T-helper 1 cell treated with Interleukin-12 subunit alpha and Interleukin-12 subunit beta and Interleukin-4 antibody, amounts not matched to agents 30 μg/mL and 1 μg/mL, for 36 hours (primary cell): ENCODE measurements around the gene OR1J1.
A peak's percentile ranks its signal among the peaks of the same experiment; 100 is the strongest.

Experiments
- H3K27ac Mint-ChIP-seq: one replicate; pipeline ENCODE4 v1.8.0; 2021; ENCODE audit warnings: mild to moderate bottlenecking, mixed read lengths
- H3K27me3 Mint-ChIP-seq: one replicate; pipeline ENCODE4 v1.8.0; 2021; ENCODE audit warnings: low read depth, mixed read lengths
- H3K36me3 Mint-ChIP-seq: one replicate; pipeline ENCODE4 v1.8.0; 2021; ENCODE audit warnings: low read depth, mixed read lengths
- H3K4me1 Mint-ChIP-seq: one replicate; pipeline ENCODE4 v1.8.0; 2021; ENCODE audit warnings: low read depth, mixed read lengths
- H3K4me3 Mint-ChIP-seq: one replicate; pipeline ENCODE4 v1.8.0; 2021; ENCODE audit warnings: mild to moderate bottlenecking, moderate library complexity, mixed read lengths
- H3K9me3 Mint-ChIP-seq: one replicate; pipeline ENCODE4 v1.8.0; 2021; ENCODE audit warnings: mixed read lengths

The OR1J1 gene

DNA sequence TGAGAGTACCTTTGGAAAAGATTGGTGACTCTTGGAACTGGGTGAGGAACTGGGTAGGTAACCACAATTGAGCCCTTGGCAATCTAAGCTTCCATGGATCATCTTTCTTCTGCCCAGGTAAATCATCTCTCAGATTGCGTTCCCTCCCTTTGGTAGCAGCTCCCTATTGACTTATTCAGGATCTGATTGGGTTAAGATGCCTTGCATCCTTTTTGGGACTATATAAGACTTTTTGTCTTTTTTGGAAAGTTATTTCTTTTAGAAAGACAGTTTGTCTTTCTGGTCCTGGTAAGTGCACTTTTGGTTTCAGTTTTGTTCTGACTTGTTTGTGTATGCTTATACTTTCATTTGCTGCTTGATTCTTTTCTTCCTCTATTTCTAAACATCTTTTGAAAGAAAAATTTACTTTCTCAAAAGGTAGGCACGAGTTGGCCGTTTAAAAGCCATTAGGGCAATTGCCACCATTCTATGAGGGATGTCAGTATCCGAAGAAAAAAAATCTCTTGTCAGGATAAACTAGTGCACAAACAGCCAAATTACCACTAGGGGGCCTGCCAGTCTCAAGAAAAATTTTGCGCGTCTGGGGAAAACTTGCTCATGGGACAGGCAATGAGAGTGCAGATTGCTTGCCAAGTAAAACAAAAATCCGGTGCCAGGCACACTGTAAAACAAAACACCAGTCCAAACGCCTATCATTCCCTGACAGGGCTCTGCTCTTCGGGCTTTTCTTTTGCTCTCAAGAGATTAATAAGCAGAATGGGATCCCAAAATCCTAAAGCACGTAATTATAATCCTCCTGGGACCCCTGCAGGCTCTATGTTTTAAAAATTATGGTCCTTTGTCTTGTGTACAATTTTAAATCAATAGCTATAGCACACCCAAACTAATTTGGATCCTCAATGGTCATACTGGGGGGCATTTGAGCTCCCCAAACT, 12.8 kb downstream of the OR1J1 start:
- peaks cover 11% of the 10 kb centered on the region for H3K4me1 Mint-ChIP-seq
- H3K27me3 Mint-ChIP-seq: peaks cover 39% of the 10 kb centered on the region
- H3K4me3 Mint-ChIP-seq: peak overlapping the region; percentile 83
- H3K36me3 Mint-ChIP-seq: no peaks in the 10 kb centered on the region
- H3K9me3 Mint-ChIP-seq: no peaks in the 10 kb centered on the region
- H3K27ac Mint-ChIP-seq: peak overlapping the region; percentile 81

DNA sequence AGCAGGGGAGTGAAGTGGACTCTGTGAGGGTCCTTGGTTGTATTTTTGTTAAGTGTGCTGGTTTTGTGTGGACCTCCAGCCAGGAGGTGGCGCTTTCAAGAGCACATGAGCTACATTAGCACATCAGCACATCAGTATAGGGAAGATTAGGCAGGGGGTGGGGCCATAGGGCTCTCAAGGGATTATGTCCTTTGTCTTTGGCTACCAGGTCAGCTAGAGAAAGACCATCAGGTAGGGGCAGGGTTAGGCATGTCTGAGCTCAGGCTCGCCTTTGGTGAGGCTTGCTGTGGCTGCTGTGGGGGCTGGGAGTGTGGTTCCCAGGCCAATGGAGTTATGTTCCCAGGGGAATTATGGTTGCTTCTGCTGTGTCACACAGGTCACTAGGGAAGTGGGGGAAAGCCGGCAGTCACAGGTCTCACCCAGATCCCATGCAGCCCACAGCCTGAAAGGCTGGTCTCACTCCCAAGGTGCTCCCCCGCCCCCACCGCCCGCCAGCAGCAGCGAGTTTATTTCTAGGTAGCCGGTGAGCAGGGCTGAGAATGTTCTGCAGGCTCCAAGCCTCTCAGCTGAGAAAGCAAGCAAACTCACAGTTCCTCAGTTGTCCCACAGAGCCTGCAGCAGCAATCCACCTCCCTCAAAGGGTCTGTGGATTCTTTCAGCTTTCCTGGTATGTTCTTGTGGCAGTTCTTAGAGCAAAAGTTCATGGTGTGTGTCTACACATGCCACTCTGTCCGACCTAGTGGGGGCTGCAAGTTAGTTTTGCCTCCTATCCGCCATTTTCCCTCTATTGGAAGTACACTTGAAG, 13.7 kb downstream of the OR1J1 start:
- H3K9me3 Mint-ChIP-seq: no peaks in the 10 kb centered on the region
- H3K4me3 Mint-ChIP-seq: peak overlapping the region; percentile 83
- H3K36me3 Mint-ChIP-seq: no peaks in the 10 kb centered on the region
- H3K27ac Mint-ChIP-seq: peak overlapping the region; percentile 81
- H3K4me1 Mint-ChIP-seq: peaks cover 11% of the 10 kb centered on the region
- peaks cover 40% of the 10 kb centered on the region for H3K27me3 Mint-ChIP-seq

GRCh38 chr9:122457787-122458186, 19.9 kb downstream of the OR1J1 start:
- H3K36me3 Mint-ChIP-seq: no peaks in the 10 kb centered on the region
- no peak overlapping the region for H3K4me3 Mint-ChIP-seq
- no peaks in the 10 kb centered on the region for H3K9me3 Mint-ChIP-seq
- H3K27me3 Mint-ChIP-seq: peaks cover 39% of the 10 kb centered on the region
- H3K27ac Mint-ChIP-seq: no peak overlapping the region
- no peaks in the 10 kb centered on the region for H3K4me1 Mint-ChIP-seq

DNA sequence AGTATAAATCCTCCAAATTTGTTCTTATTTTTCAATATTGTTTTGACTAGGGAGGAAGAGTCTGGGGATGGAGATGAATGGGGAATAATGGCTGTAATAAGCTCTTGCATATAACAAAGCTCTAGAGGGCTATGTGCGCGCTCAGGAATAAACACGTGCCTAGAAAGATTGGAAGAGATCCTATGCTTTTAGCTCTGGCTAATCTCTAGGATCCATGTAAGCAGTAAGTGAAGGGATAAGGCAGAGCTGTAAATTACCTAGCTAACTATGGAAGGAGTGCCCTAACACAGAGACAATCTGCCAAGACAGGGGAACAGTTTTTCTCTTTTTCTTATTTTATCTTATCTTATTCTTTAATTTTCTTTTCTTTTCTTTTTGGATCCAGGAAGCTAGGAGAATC, 21.6 kb downstream of the OR1J1 start:
- H3K27ac Mint-ChIP-seq: no peak overlapping the region
- no peaks in the 10 kb centered on the region for H3K36me3 Mint-ChIP-seq
- H3K9me3 Mint-ChIP-seq: no peaks in the 10 kb centered on the region
- H3K4me3 Mint-ChIP-seq: no peak overlapping the region
- no peaks in the 10 kb centered on the region for H3K4me1 Mint-ChIP-seq
- peaks cover 22% of the 10 kb centered on the region for H3K27me3 Mint-ChIP-seq

GRCh38 chr9:122453677-122454135, 24.0 kb downstream of the OR1J1 start:
- no peaks in the 10 kb centered on the region for H3K9me3 Mint-ChIP-seq
- no peak overlapping the region for H3K27ac Mint-ChIP-seq
- H3K36me3 Mint-ChIP-seq: no peaks in the 10 kb centered on the region
- H3K4me1 Mint-ChIP-seq: no peaks in the 10 kb centered on the region
- H3K27me3 Mint-ChIP-seq: peaks cover 11% of the 10 kb centered on the region
- H3K4me3 Mint-ChIP-seq: no peak overlapping the region

DNA sequence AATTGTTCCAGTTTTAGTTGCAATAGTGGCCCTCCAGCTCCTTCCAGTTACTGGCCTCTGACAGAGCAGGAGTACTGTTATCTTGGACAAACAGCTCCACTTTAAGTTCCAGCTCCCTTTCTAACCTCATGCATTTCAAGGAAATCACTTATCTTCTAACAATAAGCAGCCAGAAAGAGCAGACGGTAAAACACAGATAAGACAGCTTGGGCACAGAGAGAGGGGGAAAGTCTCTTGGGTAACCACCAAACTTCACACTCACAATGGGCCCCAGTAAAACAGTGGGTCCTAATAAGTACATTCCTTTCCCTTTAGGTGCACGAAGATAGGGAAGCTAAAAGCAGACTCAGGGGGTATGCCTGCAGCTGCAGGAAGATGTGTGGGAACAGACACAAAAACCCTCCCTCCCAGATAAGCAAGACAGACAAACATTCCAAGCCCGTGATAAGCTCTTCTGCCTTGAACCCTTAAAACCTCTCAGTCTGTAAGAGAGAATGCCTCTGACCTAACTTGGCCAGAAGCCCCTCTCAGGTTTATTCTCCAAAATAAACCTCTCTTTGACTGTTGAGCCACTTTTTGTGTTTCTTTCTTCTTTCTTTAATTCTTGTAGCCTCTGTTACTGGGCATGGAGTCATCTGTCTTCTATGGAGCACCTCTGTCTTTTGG, 30.8 kb downstream of the OR1J1 start:
- H3K9me3 Mint-ChIP-seq: no peaks in the 10 kb centered on the region
- no peak overlapping the region for H3K4me3 Mint-ChIP-seq
- H3K36me3 Mint-ChIP-seq: no peaks in the 10 kb centered on the region
- H3K27ac Mint-ChIP-seq: no peak overlapping the region
- H3K27me3 Mint-ChIP-seq: peaks cover 13% of the 10 kb centered on the region
- no peaks in the 10 kb centered on the region for H3K4me1 Mint-ChIP-seq

- Mint-ChIP-seq H3K27me3 (peaks cover 17% of the 10 kb centered on the region), H3K36me3 (no peaks in the 10 kb centered on the region), H3K27ac (no peak overlapping the region), H3K4me1 (no peaks in the 10 kb centered on the region), H3K9me3 (no peaks in the 10 kb centered on the region), H3K4me3 (no peak overlapping the region)
These were observed 32.5 kb downstream of the OR1J1 start for GRCh38 chr9:122445155-122445749.

DNA sequence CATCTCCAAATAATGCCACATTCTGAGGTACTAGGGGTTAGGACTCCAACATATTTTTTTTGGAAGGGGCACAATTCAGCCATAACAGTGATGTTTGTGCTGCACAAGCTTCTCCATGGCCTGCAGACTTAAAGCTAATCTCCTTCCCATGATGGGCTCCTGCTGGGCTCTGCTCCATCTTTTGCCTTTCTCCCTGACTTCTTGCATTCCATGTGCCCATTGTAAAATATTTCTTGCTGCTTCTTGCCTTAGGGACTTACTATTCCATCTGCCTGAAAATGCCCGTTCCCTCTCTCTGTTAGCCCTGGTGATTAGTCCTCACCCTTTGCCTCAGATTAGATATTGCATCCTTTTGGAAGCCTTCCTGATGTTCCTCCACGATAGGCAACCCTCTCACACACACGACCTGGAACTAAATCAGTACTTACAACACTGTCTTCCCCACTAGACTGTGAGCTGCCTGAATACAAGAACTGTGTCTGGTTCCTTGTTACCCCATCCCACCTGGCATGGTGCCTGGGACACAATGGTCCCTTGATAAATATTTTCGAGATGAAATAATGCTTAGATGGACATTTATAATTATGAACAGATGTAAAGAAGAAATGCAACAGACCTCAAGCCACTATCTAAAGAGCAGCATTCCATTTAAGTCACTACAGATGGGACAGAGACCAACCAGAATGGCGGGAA, 33.5 kb downstream of the OR1J1 start:
- Mint-ChIP-seq H3K4me3 (no peak overlapping the region), H3K27ac (no peak overlapping the region), H3K9me3 (no peaks in the 10 kb centered on the region), H3K4me1 (no peaks in the 10 kb centered on the region), H3K27me3 (peaks cover 17% of the 10 kb centered on the region), H3K36me3 (no peaks in the 10 kb centered on the region)

DNA sequence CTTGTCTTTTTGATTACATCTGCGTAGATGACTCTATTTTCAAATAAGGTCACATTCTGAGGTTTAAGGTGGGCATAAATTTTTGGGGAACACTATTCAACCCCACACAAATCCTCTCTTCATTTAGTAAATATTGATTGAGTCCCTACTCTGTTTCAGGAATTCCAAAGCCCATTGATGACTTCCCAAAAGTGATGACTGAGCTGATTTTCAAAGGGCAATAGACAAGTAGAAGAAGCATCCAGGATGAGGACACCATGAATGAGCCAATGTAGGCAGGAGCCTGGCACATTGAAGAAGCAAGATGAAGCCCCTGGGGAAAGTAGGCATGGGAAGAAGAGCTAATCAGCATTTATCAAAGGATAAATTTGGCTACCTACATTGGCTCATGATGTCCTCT, 35.2 kb downstream of the OR1J1 start:
- Mint-ChIP-seq H3K36me3 (no peaks in the 10 kb centered on the region), H3K27ac (no peak overlapping the region), H3K27me3 (peaks cover 17% of the 10 kb centered on the region), H3K4me1 (no peaks in the 10 kb centered on the region), H3K4me3 (no peak overlapping the region), H3K9me3 (no peaks in the 10 kb centered on the region)
